ENCODE measurements around the gene LRRN4CL. TPM values are rescaled to one million over a fixed set of nuclear protein-coding genes. Genes with fewer than 3 reads are reported as not detected.

LRRN4CL gene
- total RNA-seq, 2 experiments from 2014 or later, result not detected

DNA sequence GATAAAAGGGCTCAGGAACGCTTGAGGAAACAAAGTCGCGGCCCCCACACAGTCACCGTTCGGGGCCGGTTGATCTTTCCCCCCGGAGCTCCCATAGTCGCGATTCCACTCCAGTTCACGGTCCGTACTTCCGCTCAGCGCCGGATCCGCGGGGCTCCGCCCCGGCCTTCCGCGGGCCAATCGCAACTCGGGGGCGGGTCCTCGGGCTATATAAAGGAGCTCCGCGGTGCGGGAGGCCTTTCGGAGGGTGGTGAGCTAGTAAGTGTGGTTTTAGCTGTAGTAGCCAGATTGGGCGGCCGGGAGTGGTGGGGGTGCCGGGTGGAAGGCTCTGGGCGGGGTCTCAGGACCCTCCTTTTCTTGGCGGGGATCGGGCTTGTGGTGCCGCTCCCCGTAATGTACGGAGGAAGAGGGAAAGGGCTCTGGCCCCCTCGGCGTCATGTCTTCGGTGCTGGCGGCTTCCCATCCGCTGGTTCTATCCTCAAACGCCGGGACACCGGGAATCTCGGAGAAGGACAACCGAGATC is 24.2 kb downstream of the LRRN4CL start, which contains the start of the genes C11orf98 and CSKMT:
C11orf98 (minus strand) TSS at position 136 of the 524 bp plus-strand sequence; CDS start at position 95, 41 bp downstream.
CSKMT (plus strand) TSS at position 238 of the 524 bp plus-strand sequence. CDS start 568 bp downstream, outside the sequence.
- ATAC-seq (peak; percentile 89), DNase-seq (peak; percentile 96)
- ChIA-PET CTCF (interaction anchor here (0.6 to 3.6 kb wide), 19 partner anchors 9 to 240 kb away, joined by 3 to 20 read pairs (median 5); partner anchors contain the start of genes EML3, INTS5, MTA2 and ROM1), POLR2A (interaction anchor here (0.7 to 21.7 kb wide), 46 partner anchors 10 to 240 kb away, joined by 3 to 263 read pairs (median 6); partner anchors contain the start of genes B3GAT3, EEF1G, EML3 and GANAB)
- intact Hi-C loops (cut with micrococcal nuclease), result loop anchor here (5.0 kb wide), 1 partner anchor 73 kb away; the partner anchor contains the start of gene TUT1
- peaks cover 33% of the 10 kb centered on the region for H3K4me1 Mint-ChIP-seq (ENCODE audit: low read depth)
- no peaks in the 10 kb centered on the region for H3K27me3 Mint-ChIP-seq
- peak within 1 kb of the TSS; percentile 98 for H3K4me3 Mint-ChIP-seq
- TF ChIP-seq, protein P1, sequence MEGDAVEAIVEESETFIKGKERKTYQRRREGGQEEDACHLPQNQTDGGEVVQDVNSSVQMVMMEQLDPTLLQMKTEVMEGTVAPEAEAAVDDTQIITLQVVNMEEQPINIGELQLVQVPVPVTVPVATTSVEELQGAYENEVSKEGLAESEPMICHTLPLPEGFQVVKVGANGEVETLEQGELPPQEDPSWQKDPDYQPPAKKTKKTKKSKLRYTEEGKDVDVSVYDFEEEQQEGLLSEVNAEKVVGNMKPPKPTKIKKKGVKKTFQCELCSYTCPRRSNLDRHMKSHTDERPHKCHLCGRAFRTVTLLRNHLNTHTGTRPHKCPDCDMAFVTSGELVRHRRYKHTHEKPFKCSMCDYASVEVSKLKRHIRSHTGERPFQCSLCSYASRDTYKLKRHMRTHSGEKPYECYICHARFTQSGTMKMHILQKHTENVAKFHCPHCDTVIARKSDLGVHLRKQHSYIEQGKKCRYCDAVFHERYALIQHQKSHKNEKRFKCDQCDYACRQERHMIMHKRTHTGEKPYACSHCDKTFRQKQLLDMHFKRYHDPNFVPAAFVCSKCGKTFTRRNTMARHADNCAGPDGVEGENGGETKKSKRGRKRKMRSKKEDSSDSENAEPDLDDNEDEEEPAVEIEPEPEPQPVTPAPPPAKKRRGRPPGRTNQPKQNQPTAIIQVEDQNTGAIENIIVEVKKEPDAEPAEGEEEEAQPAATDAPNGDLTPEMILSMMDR (IDR thresholded peaks at IDR 0.05), result no peak
- H3K9me3 Mint-ChIP-seq, result no peaks in the 10 kb centered on the region
- peak within 1 kb of the TSS; percentile 92 for H3K27ac Mint-ChIP-seq
- H3K36me3 Mint-ChIP-seq (ENCODE audit: low read depth), result peaks cover 62% of the 10 kb centered on the region

DNA sequence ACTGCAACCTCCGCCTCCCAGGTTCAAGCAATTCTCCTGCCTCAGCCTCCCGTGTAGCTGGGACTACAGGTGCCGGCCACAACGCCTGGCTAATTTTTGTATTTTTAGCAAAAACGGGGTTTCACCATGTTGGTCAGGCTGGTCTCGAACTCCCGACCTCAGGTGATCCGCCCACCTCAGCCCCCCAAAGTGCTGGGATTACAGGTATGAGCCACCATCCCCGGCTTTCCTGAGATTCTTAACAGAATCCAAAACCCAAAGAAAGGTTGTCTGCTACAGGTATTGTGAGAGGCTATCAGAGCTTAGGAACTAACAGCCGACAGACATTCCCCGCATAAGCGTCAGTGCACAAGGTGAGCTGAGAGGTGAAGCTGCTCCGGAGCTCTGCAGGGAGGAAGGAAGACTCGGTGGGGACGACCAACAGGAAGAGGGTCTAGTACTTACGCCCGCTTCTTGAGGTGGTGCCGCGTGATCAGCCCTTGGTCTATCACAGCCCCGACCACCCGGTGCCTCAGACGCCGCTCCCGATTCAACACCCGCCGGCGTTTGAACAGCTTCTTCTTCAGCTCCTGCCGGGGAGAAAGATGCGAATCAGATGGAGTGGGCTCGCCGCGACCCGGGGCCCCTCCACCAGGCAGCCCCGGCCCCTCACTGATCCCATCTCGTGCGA is 24.8 kb downstream of the LRRN4CL start:
- CTCF ChIA-PET, result interaction anchor here (0.8 to 3.6 kb wide), 17 partner anchors 9 to 240 kb away, joined by 3 to 20 read pairs (median 5); partner anchors contain the start of genes EML3, INTS5, MTA2 and ROM1
- Mint-ChIP-seq H3K4me3 (peak overlapping the region; percentile 98), H3K36me3 (ENCODE audit: low read depth) (peaks cover 57% of the 10 kb centered on the region), H3K4me1 (ENCODE audit: low read depth) (peaks cover 29% of the 10 kb centered on the region), H3K27ac (peak overlapping the region; percentile 92), H3K27me3 (no peaks in the 10 kb centered on the region), H3K9me3 (no peaks in the 10 kb centered on the region)
- ATAC-seq (peak; percentile 67), DNase-seq (peak; percentile 76)
- intact Hi-C loops (cut with micrococcal nuclease), result loop anchor here (5.0 kb wide), 1 partner anchor 72 kb away; the partner anchor contains the start of gene TUT1
- POLR2A ChIA-PET, result interaction anchor here (0.7 to 21.7 kb wide), 46 partner anchors 10 to 240 kb away, joined by 3 to 263 read pairs (median 6); partner anchors contain the start of genes B3GAT3, EEF1G, EML3 and GANAB
- TF ChIP-seq, protein P1 (IDR thresholded peaks at IDR 0.05), result no peak

DNA sequence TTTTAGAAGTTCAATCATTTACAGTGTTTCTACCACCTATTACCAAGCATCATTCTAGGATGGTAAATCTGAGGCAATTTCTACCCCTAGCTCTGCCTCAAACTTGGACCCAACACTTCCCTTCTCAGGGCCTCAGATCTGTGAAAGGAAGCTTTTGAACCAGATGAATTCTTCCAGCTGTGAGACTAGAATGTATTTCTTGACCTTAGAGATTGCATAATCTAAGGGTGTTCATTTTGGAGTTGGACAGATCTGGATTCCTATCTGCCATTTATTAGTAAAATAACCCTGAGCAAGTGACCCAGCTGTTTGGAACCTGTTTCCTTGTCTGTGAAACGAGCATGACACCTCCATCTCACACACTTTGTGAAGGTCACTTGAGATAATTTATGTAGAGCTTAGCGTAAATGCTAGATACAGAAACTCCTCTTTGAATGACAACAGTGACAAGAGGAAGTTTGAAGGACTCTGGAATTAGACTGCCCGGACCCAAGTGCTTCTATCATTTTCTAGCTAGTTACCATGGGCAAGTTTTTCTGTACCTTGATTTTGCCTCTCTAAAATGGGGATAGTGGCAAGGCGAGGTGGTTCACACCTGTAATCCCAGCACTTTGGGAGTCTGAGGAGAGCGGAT is 32.4 kb downstream of the LRRN4CL start:
- no peaks in the 10 kb centered on the region for H3K9me3 Mint-ChIP-seq
- DNase-seq (no peak), ATAC-seq (no peak)
- H3K4me1 Mint-ChIP-seq (ENCODE audit: low read depth), result peaks cover 14% of the 10 kb centered on the region
- intact Hi-C loops (cut with micrococcal nuclease), result no loop called here
- no peak overlapping the region for H3K4me3 Mint-ChIP-seq
- POLR2A ChIA-PET, result interaction anchor here (0.6 to 5.6 kb wide), 7 partner anchors 8 to 92 kb away, joined by 3 to 108 read pairs (median 4); partner anchors contain the start of genes C11orf98, CSKMT, LBHD1 and UQCC3
- H3K27ac Mint-ChIP-seq, result peak overlapping the region; percentile 14
- TF ChIP-seq, protein P1 (IDR thresholded peaks at IDR 0.05), result no peak
- H3K27me3 Mint-ChIP-seq, result no peaks in the 10 kb centered on the region
- CTCF ChIA-PET, result interaction anchor here (1.0 to 1.9 kb wide), 5 partner anchors 24 to 69 kb away, joined by 3 to 7 read pairs (median 5); no protein-coding TSS in a partner anchor
- peaks cover 4% of the 10 kb centered on the region for H3K36me3 Mint-ChIP-seq (ENCODE audit: low read depth)

DNA sequence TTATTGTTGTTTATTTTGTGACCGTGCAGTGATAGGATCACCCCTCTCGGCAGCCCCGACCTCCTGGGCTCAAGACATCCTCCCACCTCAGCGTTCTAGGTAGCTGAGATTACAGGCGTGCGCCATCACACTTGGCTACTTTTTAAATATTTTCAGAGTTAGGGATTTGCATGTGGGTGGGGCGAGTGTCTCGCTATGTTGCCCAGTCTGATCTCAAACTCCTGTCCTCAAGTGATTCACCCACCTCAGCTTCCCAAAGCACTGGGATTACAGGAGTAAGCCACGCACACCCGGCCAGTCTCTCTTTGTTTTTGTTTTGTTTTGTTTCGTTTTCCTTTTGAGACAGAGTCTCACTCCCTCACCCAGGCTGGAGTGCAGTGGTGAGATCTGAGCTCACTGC is 35.0 kb downstream of the LRRN4CL start:
- intact Hi-C loops (cut with micrococcal nuclease), result no loop called here
- no peaks in the 10 kb centered on the region for H3K9me3 Mint-ChIP-seq
- peak overlapping the region; percentile 47 for H3K4me3 Mint-ChIP-seq
- POLR2A ChIA-PET, result interaction anchor here (0.6 to 5.6 kb wide), 9 partner anchors 8 to 117 kb away, joined by 3 to 108 read pairs (median 4); partner anchors contain the start of genes C11orf98, CSKMT, GANAB and LBHD1
- TF ChIP-seq, protein P1 (IDR thresholded peaks at IDR 0.05), result no peak
- peak overlapping the region; percentile 30 for H3K27ac Mint-ChIP-seq
- DNase-seq (no peak), ATAC-seq (no peak)
- CTCF ChIA-PET, result interaction anchor here (1.3 to 2.2 kb wide), 3 partner anchors 31 to 43 kb away, joined by 3 to 10 read pairs (median 3); no protein-coding TSS in a partner anchor
- H3K27me3 Mint-ChIP-seq, result no peaks in the 10 kb centered on the region
- H3K4me1 Mint-ChIP-seq (ENCODE audit: low read depth), result peaks cover 19% of the 10 kb centered on the region
- peaks cover 12% of the 10 kb centered on the region for H3K36me3 Mint-ChIP-seq (ENCODE audit: low read depth)
